H1 (cell line): Measurements from ENCODE around the gene ACYP2. TPM values are rescaled to one million over a fixed set of nuclear protein-coding genes. Genes with fewer than 3 reads are reported as not detected.

Experiments
- CHD7 ChIP-seq: fragments of 300-600 bp; sonication (generic); IDR thresholded peaks from 2 replicates; pipeline ENCODE4 v1.7.1; 2012; ENCODE audit warnings: low read length, moderate library complexity, mild to moderate bottlenecking, inconsistent platforms; ENCODE audit not compliant: insufficient replicate concordance
- EGR1 ChIP-seq: IDR thresholded peaks from 2 replicates; pipeline ENCODE4 v1.6.1; 2011; ENCODE audit warnings: low read depth, low read length, borderline replicate concordance
- MAX ChIP-seq: IDR thresholded peaks from 2 replicates; pipeline ENCODE4 v1.6.1; 2012; ENCODE audit warnings: inconsistent platforms
- POU5F1 ChIP-seq: IDR thresholded peaks from 2 replicates; pipeline ENCODE4 v1.6.1; 2011; ENCODE audit warnings: low read depth, mild to moderate bottlenecking, low read length, moderate library complexity
- RAD21 ChIP-seq, 2 experiments: IDR thresholded peaks in 1 of 2; conservative IDR thresholded peaks in 1 of 2; 2 replicates each; pipeline ENCODE4 v1.6.1; 2011; ENCODE audit warnings: low read depth in 2 of 2, low read length in 2 of 2, improper control_type of control experiment in 1 of 2, inconsistent platforms in 1 of 2, mild to moderate bottlenecking in 1 of 2, moderate library complexity in 1 of 2
- SIX5 ChIP-seq: IDR thresholded peaks from 2 replicates; pipeline ENCODE4 v1.6.1; 2011; ENCODE audit warnings: mild to moderate bottlenecking, low read depth, low read length
- SP2 ChIP-seq: IDR thresholded peaks from 2 replicates; pipeline ENCODE4 v1.6.1; 2012; ENCODE audit warnings: mild to moderate bottlenecking, low read length, inconsistent platforms
- SRF ChIP-seq: IDR thresholded peaks from 2 replicates; pipeline ENCODE4 v1.6.1; 2011; ENCODE audit warnings: mild to moderate bottlenecking, low read depth, low read length, moderate library complexity
- TEAD4 ChIP-seq: IDR thresholded peaks from 2 replicates; pipeline ENCODE4 v1.6.1; 2012; ENCODE audit warnings: low read depth, low read length, inconsistent platforms, mixed read lengths
- polyA plus RNA-seq, 7 experiments: library from polyadenylated mRNA; depleted of rRNA in 3 of 7; stranded (reverse) in 5 of 7; unstranded in 2 of 7; fragments of >200 nt in 5 of 7; fragments of 200-250 nt in 2 of 7; gene quantifications; 1 replicate in 5 of 7; 2 replicates in 1 of 7; 4 replicates in 1 of 7; pipeline versions ENCODE4 v1.2.1 to v1.2.3, GENCODE V29; 2011 to 2013; ENCODE audit warnings: missing spikeins in 2 of 7, mixed read lengths in 2 of 7
- total RNA-seq: library from RNA; stranded (reverse); fragmentation: NEBNext Ultra II Directional; extraction: Animal tissue kit (Norgen Biotek cat#: 25700); gene quantifications from 2 replicates; pipeline ENCODE4 v1.2.1, GENCODE V29; 2021

ACYP2 gene
- total and polyA plus RNA-seq, 2 of the 8 experiments (the other 6 are each of a cell fraction or from before 2014, with no cell fraction given): 3.4 to 4.4 TPM

GRCh38 chr2:54284826-54285225, 169.4 kb downstream of the ACYP2 start (continued):
- no peak for TF ChIP-seq CHD7
- TF ChIP-seq SIX5: no peak
- no peak for TF ChIP-seq MAX
- no peak for TF ChIP-seq SP2
- no peak for TF ChIP-seq SRF
- TF ChIP-seq EGR1: no peak
- TF ChIP-seq TEAD4: no peak
- no peak for TF ChIP-seq POU5F1
- no peak for TF ChIP-seq RAD21 (IDR thresholded peaks at IDR 0.05 in 1 of 2, conservative IDR thresholded peaks at IDR 0.05 in 1 of 2; ENCODE audit: low read depth in 2 of 2, low read length in 2 of 2)
